Left kidney (tissue), 2 donors: ENCODE measurements around the gene POLD3. TPM values are rescaled to one million over a fixed set of nuclear protein-coding genes. Genes with fewer than 3 reads are reported as not detected.
"Not testable (repeated sequence)": the region's sequence is repeated elsewhere in the genome, so short reads cannot be mapped to it uniquely, and the experiment has no call there.

Experiments
- DNase-seq: peaks from one replicate; pipeline ENCODE4 v3.0.0-alpha.2; 2013
- polyA plus RNA-seq: library from polyadenylated mRNA; unstranded; fragments of 120-200 nt; gene quantifications from one replicate; pipeline ENCODE4 v1.2.1, GENCODE V29; 2013; ENCODE audit not compliant: insufficient read length

The POLD3 gene
- polyA plus RNA-seq, 1 donor = 44.3 TPM

GRCh38 chr11:74579577-74580270, 12.7 kb upstream of the POLD3 start:
- DNase-seq = no peak

- no peak for DNase-seq
Observed at GRCh38 chr11:74581954-74582547, 10.3 kb upstream of the POLD3 start.

- no peak for DNase-seq
Observed at GRCh38 chr11:74583024-74583624, 9.3 kb upstream of the POLD3 start.

GRCh38 chr11:74590492-74590891, 1.9 kb upstream of the POLD3 start:
- DNase-seq = not testable (repeated sequence)

GRCh38 chr11:74592063-74592440, 330 bp upstream of the POLD3 start:
- DNase-seq = no peak

- DNase-seq = no peak
Observed at GRCh38 chr11:74593463-74593862, 1.1 kb downstream of the POLD3 start.

- DNase-seq = no peak
Observed at GRCh38 chr11:74602637-74603556, 10.5 kb downstream of the POLD3 start.

GRCh38 chr11:74603845-74604244, 11.5 kb downstream of the POLD3 start:
- no peak for DNase-seq

GRCh38 chr11:74604311-74604710, 11.9 kb downstream of the POLD3 start:
- no peak for DNase-seq

- no peak for DNase-seq
Observed at GRCh38 chr11:74605403-74605802, 13.0 kb downstream of the POLD3 start.

- DNase-seq = no peak
Observed at GRCh38 chr11:74608431-74608830, 16.0 kb downstream of the POLD3 start.

- no peak for DNase-seq
Observed at GRCh38 chr11:74611369-74611861, 19.0 kb downstream of the POLD3 start.

- DNase-seq = no peak
Observed at GRCh38 chr11:74612877-74613276, 20.5 kb downstream of the POLD3 start.

- DNase-seq = no peak
Observed at GRCh38 chr11:74615311-74615710, 22.9 kb downstream of the POLD3 start.

- no peak for DNase-seq
Observed at GRCh38 chr11:74615988-74616387, 23.6 kb downstream of the POLD3 start.

- no peak for DNase-seq
Observed at GRCh38 chr11:74620531-74620930, 28.1 kb downstream of the POLD3 start.

- DNase-seq = no peak
Observed at GRCh38 chr11:74626130-74626529, 33.7 kb downstream of the POLD3 start.

- no peak for DNase-seq
Observed at GRCh38 chr11:74626604-74627003, 34.2 kb downstream of the POLD3 start.

- DNase-seq = no peak
Observed at GRCh38 chr11:74627381-74627780, 35.0 kb downstream of the POLD3 start.

- no peak for DNase-seq
Observed at GRCh38 chr11:74630043-74630442, 37.7 kb downstream of the POLD3 start.

GRCh38 chr11:74633406-74634393, 41.3 kb downstream of the POLD3 start:
- DNase-seq = no peak
